HG03045 (cell line): Measurements from ENCODE around the gene CYP2A6.
"Not testable (repeated sequence)": the region's sequence is repeated elsewhere in the genome, so short reads cannot be mapped to it uniquely, and the experiment has no call there.

ENCODE experiments used
- ATAC-seq: cut with Tn5 transposase; IDR thresholded peaks from one replicate; pipeline ENCODE4 v1.9.1; 2021; ENCODE audit warnings: mild to moderate bottlenecking, moderate library complexity; ENCODE audit not compliant: unreplicated experiment

The CYP2A6 gene

DNA sequence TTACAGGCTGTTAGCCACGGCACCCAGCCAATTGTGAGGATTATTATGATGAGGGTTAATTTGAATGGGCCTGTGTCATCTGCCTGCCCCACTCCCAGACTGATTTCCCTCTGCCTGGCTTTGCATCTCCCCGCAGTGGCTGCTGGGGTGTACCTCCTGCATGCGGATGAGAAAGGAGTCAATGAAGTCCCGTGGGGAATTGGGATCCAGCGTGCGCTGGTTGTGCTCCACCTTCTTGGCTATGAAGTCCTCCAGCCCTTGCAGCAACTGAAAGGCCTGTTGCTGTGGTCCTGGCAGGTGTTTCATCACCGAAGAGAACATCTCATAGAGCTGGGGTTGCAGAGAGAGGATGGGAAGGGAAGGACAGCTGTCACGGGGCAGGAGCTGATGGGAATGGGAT is 3.5 kb downstream of the CYP2A6 start:
- ATAC-seq: not testable (repeated sequence)

DNA sequence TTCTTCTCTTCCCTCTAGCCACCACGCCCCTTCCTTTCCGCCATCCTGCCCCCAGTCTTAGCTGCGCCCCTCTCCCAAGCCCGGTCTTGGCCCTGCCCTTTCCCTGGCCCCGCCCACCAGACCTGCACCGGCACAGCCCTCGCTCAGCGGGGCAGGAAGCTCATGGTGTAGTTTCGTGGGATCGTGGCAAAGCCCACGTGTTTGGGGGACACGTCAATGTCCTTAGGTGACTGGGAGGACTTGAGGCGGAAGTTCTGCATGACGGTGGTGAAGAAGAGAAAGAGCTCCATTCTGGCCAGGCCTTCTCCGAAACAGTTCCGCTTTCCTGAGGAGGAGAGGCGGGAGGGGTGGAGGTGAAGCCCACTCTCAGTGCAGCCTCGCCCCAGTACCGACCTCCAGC is 6.6 kb downstream of the CYP2A6 start:
- ATAC-seq: not testable (repeated sequence)

DNA sequence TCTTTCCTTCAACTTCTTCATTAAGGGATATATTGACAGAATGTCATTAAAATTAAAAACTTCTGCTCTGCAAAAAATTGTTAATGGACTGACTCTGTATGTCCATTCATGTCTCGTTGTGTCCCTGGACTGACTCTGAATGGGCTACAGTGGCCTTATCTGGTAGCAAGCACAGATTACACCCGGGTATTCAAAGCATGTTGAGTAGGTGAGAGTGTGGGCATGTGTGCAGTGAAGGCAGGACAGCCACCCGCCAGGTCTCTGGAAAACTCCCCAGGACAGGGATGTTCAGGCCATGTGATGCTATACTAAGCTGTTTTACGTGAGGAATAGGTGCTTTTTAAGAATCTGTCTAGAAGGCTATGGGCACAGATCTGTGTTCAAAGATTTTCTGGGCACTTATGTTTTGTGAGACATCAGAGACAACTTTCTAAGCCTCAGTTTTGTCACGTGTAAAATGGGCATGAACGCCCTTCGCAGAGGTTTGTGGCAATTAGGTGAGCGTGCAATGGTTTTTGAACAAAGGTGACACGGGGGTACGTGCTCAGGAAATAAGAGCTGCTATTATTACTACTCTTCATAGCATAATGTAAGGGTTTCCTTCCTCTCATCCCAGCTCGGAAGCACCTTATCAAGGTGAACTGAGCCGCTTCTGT is 7.1 kb downstream of the CYP2A6 start:
- not testable (repeated sequence) for ATAC-seq

DNA sequence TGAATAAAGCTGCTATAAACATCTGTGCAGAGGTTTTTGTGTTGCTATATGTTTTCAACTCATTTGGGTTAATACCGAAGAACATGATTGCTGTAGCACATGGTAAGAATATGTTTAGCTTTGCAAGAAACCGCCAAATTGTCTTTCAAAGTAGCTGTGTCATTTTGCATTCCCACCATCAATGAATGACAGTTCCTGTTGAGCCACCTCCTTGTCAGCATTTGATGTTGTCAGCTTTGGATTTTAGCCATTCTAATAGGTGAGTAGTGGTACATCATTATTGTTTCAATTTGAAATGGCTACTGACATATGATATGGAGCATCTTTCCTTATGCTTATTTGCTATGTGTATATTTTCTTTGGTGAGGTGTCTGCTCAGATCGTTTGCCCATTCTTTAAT is 8.2 kb downstream of the CYP2A6 start:
- not testable (repeated sequence) for ATAC-seq

DNA sequence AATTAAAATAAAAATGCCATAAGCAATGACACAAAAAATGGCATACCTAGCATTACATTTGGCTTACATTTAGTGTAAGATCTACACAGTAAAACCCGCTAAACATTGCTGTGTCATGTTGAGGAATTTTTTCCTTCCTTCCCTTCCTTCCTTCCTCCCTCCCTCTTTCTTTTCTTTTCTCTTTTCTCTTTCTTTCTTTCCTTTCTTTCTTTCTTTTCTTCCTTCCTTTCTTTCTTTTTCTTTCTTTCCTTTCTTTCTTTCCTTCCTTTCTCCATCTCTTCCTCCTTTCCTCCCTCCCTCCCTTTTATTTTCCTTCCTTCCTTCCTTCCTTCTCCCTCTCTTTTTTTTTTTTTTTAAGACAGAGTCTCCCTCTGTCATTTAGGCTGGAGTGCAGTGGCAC is 11.8 kb downstream of the CYP2A6 start:
- ATAC-seq: not testable (repeated sequence)

DNA sequence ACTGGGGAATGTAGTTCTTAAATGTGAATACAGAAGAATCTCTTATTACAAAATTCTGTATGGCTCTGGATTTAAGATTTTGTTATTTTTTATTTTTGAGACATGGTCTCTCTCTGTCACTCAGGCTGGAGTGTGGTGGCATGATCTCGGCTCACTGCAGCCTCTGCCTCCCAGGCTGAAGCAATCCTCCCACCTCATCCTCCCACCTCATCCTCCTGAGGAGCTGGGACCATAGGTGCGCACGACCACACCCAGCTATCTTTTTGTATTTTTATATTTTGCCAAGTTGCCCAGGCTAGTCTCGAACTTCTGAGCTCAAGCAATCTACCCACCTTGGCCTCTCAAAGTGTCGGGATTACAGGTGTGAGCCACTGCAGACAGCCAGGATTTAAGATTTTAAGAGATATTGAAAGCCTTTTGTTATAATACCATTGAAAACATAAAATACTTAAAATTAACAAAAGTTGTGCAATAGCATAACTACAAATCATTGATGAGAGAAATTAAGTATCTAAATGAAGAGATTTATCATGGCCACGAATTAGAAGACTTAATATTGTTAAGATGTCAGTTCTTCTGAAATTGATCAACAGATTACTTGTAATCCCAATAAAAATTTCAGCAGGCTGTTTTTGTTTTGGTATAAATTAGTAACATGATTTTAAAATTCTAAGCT is 13.4 kb downstream of the CYP2A6 start:
- no peak for ATAC-seq

DNA sequence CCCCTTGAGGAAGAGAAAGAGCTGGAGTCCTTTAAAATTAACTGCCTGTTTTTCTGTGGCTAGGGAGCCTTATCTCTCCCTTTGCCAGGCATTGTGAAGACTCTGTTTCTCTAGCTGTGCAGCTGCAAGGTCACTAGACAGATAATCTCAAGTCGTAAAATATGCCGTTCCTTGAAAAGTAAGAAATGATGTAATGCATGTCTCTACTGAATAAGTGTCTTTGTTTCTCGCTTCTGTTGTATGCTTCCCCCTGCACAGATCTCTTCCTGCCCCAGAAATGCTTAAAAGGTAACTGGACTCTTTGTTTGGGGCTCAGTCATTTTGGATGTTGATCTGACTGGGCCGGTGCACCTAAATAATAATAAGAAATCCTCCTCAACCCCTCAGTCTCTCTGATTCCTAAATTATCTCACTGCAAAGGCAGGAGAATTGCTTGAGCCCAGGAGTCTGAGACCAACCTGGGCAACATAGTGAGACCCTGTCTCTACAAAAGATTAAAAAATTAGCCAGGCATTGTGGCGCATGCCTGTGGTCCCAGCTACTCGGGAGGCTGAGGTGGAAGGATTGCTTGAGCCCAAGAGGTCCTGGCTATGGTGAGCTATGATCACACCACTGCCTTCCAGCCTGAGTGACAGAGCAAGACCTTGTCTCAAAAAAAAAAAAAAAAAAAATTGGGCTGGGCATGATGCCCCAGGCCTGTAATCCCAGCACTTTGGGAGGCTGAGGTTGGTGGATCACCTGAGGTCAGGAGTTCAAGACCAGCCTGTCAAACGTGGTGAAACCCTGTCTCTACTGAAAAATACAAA is 16.3 kb downstream of the CYP2A6 start:
- ATAC-seq: not testable (repeated sequence)

DNA sequence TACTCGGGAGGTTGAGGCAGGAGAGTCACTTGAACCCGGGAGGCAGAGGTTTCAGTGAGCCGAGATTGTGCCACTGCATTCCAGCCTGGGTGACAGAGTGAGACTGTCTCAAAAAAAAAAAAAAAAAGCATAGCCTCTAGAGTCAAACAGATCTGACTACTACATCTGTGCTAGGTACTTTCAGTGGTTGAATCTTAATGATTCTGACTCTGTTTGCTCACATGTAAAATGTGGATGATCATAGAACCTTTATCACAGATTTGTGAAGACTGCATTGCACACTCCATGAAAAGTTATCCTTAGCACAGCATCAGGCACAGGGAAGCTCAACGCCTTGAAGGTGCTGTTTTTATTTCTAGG is 17.8 kb downstream of the CYP2A6 start:
- ATAC-seq: not testable (repeated sequence)

DNA sequence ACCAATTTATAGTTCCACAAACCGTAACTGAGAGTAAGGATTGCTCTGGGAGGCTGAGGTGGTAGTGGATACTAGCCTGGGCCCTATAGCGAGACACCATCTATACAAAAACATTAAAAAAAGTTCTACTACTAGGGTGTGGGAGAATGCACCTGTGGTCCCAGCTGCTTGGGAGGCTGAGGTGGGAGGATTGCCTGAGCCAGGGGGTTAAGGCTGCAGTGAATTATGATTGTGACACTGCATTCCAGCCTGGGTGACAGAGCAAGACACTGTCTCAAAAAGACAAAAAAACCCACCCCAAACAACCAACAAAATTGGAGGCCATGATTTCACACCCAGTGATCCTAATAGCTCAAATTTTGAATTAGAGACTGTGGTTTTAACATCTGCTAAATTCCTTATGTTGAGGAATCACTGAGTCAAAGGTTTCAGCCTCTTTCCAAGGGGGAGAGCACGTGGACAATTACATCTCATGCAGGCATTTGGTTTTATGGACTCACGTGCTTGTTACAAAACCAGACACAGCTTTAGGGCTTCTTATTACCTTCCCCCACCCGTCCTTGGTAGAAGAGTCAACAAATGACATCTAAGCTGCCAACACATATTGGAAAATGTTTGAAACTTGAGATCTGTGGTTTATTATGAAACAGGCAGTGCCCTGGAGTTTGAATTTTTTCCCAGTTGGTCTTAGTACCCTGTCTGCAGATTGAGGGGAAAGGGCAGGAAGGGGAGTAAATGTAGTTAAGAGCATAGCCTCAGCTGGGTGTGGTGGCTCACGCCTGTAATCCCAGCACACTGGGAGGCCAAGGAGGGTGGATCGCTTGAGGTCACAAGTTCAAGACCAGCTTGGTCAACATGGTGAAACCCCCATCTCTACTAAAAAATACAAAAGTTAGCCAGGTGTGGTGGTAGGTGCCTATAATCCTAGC is 18.5 kb downstream of the CYP2A6 start:
- no peak for ATAC-seq

DNA sequence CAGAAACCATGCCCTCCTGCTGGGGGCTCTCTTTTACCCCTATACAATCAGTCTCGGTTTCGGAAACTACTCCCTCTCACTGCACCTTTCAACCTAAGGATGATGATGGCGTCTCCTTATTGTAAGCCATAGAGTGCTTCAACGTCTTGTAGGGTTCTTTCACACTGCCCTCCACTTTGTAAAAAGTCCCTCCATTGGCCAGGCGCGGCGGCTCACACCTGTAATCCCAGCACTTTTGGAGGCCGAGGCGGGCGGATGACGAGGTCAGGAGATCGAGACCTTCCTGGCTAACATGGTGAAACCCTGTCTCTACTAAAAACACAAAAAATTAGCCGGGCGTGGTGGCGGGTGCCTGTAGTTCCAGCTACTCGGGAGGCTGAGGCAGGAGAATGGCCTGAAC is 19.5 kb downstream of the CYP2A6 start:
- ATAC-seq: not testable (repeated sequence)

DNA sequence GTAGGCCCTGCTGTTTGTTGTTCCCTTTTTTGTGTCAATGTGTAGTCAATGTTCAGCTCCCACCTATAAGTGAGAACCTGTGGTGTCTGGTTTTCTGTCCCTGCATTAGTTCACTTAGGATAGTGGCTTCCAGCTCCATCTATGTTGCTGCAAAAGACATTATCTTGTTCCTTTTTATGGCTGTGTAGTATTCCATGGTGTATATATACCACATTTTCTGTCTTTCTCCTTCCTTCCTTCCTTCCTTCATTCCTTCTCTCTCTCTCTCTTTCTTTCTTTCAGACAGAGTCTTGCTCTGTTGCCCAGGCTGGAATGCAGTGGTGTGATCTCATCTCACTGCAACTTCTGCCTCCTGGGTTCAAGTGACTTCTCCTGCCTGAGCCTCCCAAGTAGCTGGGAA is 21.0 kb downstream of the CYP2A6 start:
- no peak for ATAC-seq

DNA sequence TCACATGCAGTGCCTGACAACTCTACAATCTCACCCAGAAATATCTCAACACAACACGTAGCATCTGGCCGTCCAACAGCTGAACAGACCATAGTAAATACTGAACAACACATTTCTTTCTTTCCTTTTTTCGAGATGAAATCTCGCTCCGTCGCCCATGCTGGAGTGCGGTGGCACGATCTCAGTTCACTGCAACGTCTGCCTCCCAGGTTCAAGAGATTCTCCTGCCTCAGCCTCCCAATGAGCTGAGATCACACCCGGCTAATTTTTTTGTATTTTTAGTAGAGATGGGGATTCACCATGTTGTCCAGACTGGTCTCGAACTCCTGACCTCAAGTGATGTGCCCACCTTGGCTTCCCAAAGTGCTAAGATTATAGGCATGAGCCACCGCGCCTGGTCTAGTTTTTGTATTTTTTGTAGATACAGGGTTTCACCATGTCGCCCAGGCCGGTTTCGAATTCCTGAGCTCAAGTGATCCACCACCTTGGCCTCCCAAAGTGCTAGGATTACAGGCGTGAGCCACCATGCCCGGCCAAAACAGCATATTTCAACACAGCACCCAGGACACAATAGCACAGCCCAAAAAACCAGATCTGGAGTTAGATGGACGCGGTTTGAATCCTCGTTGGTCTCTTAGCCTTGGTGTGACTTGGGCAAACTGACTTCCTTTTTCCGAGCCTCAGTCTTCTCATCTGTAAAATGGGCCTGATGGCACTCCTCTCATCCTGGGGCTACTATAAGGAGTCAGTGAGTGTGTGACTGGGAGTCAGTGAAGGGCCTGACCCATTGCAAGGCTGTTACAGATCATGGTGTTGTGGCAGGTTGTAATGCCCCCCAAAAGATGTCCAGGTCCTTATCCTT is 22.6 kb downstream of the CYP2A6 start:
- no peak for ATAC-seq

DNA sequence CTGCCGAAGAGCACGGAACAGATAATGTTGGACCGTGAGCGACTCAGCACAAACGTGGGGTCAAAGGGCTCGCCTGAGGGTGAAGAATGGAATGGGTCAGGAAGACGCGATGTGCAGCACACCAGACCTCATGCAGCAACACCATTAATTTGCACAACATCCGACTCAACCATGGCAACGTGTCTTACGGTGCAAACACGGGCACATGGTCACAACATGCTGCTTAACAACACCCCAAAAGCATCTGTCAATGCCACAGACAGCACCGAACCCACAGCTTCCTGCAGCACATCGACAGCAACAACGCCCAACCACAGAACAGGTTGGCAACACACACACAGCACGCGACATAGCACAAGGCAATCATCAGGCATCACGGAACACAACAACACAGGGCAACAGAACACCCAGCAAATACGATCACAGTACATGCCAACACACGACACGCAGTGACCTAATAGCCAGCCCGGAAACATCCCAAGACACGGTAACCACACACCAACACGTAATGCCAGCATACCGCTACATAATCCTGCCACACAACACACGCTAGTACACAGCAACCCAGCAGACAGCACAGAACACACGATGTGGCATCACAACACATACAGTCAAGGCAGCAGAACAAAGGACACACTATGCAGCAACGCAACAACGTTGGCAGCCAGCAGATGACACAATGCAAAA is 23.4 kb downstream of the CYP2A6 start:
- not testable (repeated sequence) for ATAC-seq

DNA sequence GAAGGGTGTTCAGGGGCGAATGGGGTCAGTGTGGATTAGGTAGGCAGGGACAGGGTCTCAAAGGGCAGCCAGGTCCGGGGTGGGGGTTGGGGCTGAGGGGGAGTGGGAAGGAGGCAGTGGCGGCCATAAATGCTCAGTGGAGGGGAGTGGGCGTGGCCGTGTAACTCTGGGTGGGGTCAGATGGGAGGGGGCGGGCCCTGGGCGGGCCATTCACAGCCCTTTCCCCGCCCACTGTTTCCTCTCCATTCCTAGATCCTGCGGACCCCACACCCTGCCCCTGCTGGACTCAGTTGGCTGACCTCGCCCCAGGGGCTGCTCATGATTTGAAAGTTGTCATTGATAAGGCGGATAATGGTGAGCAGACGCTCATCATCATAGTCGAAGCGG is 23.9 kb downstream of the CYP2A6 start:
- ATAC-seq: not testable (repeated sequence)

DNA sequence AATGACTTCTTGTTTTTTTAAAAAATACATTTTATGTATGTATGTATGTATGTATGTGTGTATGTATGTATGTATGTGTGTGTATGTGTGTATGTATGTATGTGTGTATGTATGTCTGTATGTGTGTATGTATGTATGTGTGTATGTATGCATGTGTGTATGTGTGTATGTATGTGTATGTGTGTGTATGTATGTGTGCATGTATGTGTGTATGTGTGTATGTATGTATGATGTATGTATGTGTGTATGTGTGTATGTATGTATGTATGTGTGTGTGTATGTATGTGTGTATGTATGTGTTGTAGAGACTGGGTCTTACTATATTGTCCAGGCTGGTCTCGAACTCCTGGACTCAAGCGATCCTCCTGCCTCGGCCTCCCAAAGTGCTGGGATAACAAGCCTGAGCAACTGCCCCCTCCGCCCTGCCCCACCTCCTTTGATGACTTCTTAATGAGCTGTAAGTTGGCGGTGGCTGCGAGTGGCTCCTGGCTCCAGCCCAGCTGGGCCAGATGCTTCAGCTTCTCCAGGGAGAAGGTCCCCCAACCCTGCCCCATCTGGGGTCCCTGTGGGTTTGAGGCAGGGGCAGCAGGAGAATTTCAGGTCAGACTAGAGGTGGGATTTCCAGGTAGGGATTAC is 24.7 kb downstream of the CYP2A6 start:
- not testable (repeated sequence) for ATAC-seq

DNA sequence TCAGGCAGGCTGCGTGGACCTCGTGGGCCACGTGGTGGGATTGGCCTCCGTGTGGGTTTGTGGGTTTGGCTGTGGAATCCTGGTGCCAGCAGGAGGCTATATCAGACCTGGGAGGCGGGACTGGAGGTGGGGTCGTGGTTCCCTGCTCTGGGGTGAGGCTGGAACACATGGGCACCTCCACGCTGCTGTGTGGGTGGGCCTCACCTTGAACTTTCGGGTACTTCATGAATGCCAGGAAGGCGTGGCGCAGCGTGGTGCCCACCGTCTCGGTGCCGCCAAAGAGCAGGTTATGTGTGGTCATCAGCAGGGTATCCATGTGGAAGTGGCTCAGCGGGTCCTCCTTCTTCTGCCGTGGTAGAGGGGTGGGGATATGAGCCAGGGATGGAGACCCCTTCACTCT is 25.3 kb downstream of the CYP2A6 start:
- ATAC-seq: not testable (repeated sequence)

DNA sequence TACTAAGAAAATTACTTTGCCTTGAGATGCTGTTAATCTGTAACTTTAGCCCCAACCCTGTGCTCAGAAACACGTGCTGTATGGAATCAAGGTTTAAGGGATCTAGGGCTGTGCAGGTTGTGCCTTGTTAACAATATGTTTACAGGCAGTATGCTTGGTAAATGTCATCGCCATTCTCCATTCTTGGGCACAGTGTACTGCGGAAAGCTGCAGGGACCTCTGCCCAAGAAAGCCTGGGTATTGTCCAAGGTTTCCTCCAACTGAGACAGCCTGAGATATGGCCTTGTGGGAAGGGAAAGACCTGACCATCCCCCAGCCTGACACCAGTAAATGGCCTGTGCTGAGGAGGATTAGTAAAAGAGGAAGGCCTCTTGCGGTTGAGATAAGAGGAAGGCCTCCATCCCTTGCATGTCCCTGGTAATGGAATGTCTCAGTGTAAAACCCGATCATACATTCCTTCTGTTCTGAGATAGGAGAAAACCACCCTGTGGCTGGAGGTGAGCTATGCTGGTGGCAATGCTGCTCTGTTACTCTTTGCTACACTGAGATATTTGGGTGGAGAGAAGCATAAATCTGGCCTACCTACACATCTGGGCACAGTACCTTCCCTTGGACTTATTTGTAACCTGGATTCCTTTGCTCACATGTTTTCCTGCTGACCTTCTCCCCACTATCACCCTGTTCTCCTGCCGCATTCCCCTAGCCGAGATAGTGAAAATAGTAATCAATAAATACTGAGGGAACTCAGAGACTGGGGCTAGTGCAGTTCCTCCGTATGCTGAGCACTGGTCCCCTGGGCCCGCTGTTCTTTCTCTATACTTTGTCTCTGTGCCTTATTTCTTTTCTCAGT is 27.3 kb downstream of the CYP2A6 start:
- ATAC-seq: not testable (repeated sequence)

DNA sequence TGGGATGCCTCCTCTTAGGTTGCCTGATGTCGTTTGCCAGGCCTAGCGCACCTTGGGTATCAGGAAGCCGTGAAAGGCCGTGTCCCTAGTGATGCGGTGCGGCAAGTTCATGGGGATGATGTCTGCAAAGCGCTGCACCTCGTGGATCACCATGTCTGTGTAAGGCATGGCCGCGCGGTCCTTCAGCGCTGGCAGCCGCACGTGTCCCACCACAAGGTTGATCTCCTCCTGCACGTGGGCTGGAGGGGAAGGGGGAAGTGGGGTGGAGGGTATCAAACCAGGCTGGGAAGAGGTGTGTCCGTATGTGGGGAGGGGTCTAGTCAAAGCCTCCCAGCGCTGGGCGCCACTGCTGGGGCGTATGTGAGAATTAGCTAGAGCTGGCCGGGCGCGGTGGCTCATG is 28.1 kb downstream of the CYP2A6 start:
- no peak for ATAC-seq
